DND-41 (cell line): ENCODE measurements around the gene SAMD13.

Source experiments
- ATAC-seq: fragments of 200-7000 bp; cut with Tn5 transposase; 3 replicates; pipeline ENCODE4 v1.9.1; 2021; ENCODE audit warnings: low read depth; ENCODE audit not compliant: insufficient read depth
- DNase-seq: peaks from one replicate; pipeline ENCODE4 v3.0.0-alpha.2; 2020
- H2AFZ ChIP-seq: 2 replicates; pipeline ENCODE4 v1.6.0; 2012; ENCODE audit warnings: low read depth, low read length
- H3K27ac ChIP-seq: 2 replicates; pipeline ENCODE4 v1.5.1; 2012; ENCODE audit warnings: low read length, inconsistent platforms
- H3K27me3 ChIP-seq: fragments of 200-600 bp; sonication (generic); 2 replicates; pipeline ENCODE4 v1.6.0; 2012; ENCODE audit warnings: low read length, mild to moderate bottlenecking, inconsistent platforms; ENCODE audit not compliant: insufficient read depth, poor library complexity
- H3K36me3 ChIP-seq: 2 replicates; pipeline ENCODE4 v1.5.1; 2012; ENCODE audit warnings: low read length, inconsistent platforms; ENCODE audit not compliant: insufficient read depth
- H3K4me1 ChIP-seq: 2 replicates; pipeline ENCODE4 v1.5.1; 2012; ENCODE audit warnings: mild to moderate bottlenecking, low read length; ENCODE audit not compliant: insufficient read depth
- H3K4me2 ChIP-seq: 2 replicates; pipeline ENCODE4 v1.6.0; 2012; ENCODE audit warnings: mild to moderate bottlenecking, moderate library complexity, low read length, inconsistent platforms; ENCODE audit not compliant: insufficient read depth
- H3K4me3 ChIP-seq, 2 experiments: fragments of 200-600 bp in 1 of 2; shearing (Covaris generic) in 1 of 2; 2 replicates each; pipeline ENCODE4 v1.5.1; 2012 to 2016; ENCODE audit warnings: inconsistent platforms in 2 of 2, low read length in 2 of 2, mild to moderate bottlenecking in 2 of 2, low read depth in 1 of 2, moderate library complexity in 1 of 2
- H3K79me2 ChIP-seq: 2 replicates; pipeline ENCODE4 v1.6.0; 2012; ENCODE audit warnings: low read length, inconsistent platforms; ENCODE audit not compliant: insufficient read depth
- H3K9ac ChIP-seq: 2 replicates; pipeline ENCODE4 v1.6.0; 2012; ENCODE audit warnings: low read depth, mild to moderate bottlenecking, inconsistent platforms, low read length, moderate library complexity
- H3K9me3 ChIP-seq: 2 replicates; pipeline ENCODE4 v1.5.1; 2012; ENCODE audit warnings: low read length, moderate library complexity, mild to moderate bottlenecking, inconsistent platforms; ENCODE audit not compliant: insufficient read depth, severe bottlenecking
- H4K20me1 ChIP-seq: 2 replicates; pipeline ENCODE4 v1.6.0; 2012; ENCODE audit warnings: low read length; ENCODE audit not compliant: insufficient read depth
- EZH2 ChIP-seq: IDR thresholded peaks from 3 replicates; pipeline ENCODE4 v1.6.1; 2012; ENCODE audit warnings: borderline replicate concordance, low read depth, mild to moderate bottlenecking, moderate library complexity, low read length, inconsistent platforms; ENCODE audit not compliant: severe bottlenecking
- TF ChIP-seq, protein P1 (sequence below): IDR thresholded peaks from 2 replicates; pipeline ENCODE4 v1.5.1; 2012; ENCODE audit warnings: borderline replicate concordance, low read length, moderate library complexity, mild to moderate bottlenecking; ENCODE audit not compliant: poor library complexity, severe bottlenecking; ENCODE audit errors: extremely low read depth

Gene SAMD13

GRCh38 chr1:84278905-84279304, 22.6 kb upstream of the SAMD13 start:
- Histone ChIP-seq H3K4me2 (no peak overlapping the region), H3K27ac (no peak overlapping the region), H3K4me1 (no peaks in the 10 kb centered on the region), H4K20me1 (no peaks in the 10 kb centered on the region), H2AFZ (no peak overlapping the region), H3K9ac (no peak overlapping the region), H3K4me3 (no peak overlapping the region), H3K36me3 (no peaks in the 10 kb centered on the region), H3K9me3 (no peaks in the 10 kb centered on the region), H3K79me2 (no peaks in the 10 kb centered on the region), H3K27me3 (no peaks in the 10 kb centered on the region)
- DNase-seq (no peak), ATAC-seq (no peak)
- no peak for TF ChIP-seq EZH2
- TF ChIP-seq, protein P1, sequence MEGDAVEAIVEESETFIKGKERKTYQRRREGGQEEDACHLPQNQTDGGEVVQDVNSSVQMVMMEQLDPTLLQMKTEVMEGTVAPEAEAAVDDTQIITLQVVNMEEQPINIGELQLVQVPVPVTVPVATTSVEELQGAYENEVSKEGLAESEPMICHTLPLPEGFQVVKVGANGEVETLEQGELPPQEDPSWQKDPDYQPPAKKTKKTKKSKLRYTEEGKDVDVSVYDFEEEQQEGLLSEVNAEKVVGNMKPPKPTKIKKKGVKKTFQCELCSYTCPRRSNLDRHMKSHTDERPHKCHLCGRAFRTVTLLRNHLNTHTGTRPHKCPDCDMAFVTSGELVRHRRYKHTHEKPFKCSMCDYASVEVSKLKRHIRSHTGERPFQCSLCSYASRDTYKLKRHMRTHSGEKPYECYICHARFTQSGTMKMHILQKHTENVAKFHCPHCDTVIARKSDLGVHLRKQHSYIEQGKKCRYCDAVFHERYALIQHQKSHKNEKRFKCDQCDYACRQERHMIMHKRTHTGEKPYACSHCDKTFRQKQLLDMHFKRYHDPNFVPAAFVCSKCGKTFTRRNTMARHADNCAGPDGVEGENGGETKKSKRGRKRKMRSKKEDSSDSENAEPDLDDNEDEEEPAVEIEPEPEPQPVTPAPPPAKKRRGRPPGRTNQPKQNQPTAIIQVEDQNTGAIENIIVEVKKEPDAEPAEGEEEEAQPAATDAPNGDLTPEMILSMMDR, result no peak

- ATAC-seq (no peak), DNase-seq (no peak)
- no peak overlapping the region for H3K9ac ChIP-seq
Measured at GRCh38 chr1:84280912-84281311, 20.6 kb upstream of the SAMD13 start.

GRCh38 chr1:84282780-84283333, 18.7 kb upstream of the SAMD13 start:
- no peak overlapping the region for H3K9ac ChIP-seq
- no peak overlapping the region for H3K27ac ChIP-seq
- H3K4me3 ChIP-seq, result no peak overlapping the region
- peaks cover 23% of the 10 kb centered on the region for H3K9me3 ChIP-seq
- H3K79me2 ChIP-seq, result no peaks in the 10 kb centered on the region
- no peak for DNase-seq
- H3K27me3 ChIP-seq, result no peaks in the 10 kb centered on the region
- no peak for TF ChIP-seq EZH2
- TF ChIP-seq, protein P1, result no peak
- no peak overlapping the region for H2AFZ ChIP-seq
- H3K36me3 ChIP-seq, result no peaks in the 10 kb centered on the region
- no peaks in the 10 kb centered on the region for H4K20me1 ChIP-seq
- H3K4me1 ChIP-seq, result no peaks in the 10 kb centered on the region
- no peak overlapping the region for H3K4me2 ChIP-seq
- ATAC-seq, result no peak

More at GRCh38 chr1:84280912-84281311, 20.6 kb upstream of the SAMD13 start:
- Histone ChIP-seq H3K9me3 (peaks cover 7% of the 10 kb centered on the region), H3K4me2 (no peak overlapping the region), H3K4me3 (no peak overlapping the region), H2AFZ (no peak overlapping the region), H3K4me1 (no peaks in the 10 kb centered on the region), H3K79me2 (no peaks in the 10 kb centered on the region), H4K20me1 (no peaks in the 10 kb centered on the region), H3K36me3 (no peaks in the 10 kb centered on the region), H3K27ac (no peak overlapping the region), H3K27me3 (no peaks in the 10 kb centered on the region)
- TF ChIP-seq EZH2, result no peak
- TF ChIP-seq, protein P1, result no peak
